ENCODE data around the gene PHLDA2.

Gene PHLDA2

DNA sequence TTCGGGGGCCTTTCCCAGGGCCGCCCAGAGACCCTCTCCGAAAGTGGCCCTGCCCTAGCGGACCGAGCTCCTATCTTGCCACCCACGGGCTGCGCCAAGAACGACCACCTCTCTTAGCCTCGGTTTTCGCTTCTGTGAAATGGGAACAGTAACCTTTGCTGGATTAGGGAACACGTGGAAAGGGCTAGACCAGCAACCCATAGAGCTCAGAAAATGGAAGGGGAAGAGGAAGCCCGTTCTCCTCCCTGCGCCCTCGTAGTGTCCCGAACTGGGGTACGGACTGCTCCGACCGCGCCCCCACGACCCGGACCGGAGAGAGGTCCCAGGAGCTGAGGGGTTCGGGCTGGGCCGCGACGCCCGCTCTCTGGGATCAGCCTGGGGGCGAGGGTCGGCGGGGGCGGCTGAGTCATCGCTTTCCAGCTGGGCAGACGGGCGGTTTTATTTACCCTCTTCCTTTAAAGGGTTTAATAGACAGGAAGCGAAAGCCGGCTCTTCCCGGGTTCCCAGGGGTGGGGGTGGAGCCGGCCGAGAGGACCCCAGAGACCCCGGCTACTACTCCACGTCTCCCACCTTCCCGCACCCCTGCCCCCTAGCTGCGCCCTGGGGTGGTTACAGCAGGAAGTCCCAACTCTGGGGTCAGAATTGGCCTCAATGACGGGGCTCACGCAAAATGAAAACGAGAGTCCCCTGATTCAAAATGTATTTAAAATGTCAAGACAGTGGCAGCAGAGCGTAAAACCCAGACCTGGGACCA, 907 bp upstream of the PHLDA2 start:
- peak; percentile 55 for DNase-seq

DNA sequence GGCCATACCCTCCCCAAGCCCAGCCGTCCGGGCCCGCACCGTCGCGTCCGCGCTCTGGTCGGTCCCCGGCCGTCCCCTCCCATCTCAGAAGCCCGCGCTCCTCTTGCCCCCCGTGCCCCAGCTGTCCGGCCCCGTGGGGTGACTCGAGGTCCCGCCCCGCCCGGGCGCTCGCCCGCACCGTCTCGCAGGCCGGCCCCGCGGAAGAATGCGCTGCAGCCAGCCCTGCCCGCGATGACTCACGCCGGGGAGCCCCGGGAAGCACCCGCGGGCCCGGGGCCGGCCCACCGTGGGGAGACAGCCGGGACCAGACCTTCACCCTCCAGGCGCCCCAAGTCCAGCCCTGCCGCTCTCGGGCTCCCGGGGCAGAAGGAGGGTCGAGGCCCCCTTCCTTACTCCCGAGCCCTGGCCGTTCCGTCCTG, 320 bp upstream of the PHLDA2 start:
- DNase-seq: no peak

DNA sequence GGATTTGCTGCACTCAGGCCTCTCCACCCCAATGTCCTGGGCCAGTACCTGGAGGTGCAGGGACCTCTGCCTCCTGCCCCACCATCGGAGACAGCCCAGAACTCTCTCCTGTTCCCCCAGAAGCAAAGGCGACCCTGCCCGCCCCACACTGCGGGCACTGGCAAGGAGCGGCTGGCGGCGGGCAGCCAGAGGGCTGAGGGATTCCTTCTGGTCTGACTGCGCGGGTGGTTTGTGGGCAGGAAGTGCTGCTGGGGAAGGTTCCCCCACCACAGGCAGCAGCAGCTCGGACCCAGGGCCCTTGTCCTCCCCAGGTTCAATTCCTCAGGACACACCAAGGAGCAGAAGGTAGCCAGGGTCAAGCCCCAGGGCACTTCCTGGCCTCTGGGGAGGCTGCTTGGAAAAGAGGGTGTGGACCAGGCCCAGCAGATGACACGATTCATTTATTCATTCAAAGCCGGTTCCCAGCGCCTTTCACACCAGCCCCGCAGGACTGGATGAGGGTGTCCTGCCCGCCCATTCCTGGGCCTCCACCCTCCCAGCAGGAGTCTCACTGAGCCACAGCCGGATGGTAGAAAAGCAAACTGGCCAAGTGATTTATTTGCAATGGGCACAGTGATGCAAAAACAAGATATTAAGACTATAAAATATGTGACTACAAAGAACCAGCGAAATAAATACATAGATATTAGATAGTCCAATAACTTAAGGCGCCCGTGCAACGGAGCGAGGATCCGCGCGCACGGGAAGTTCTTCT, 1.2 kb downstream of the PHLDA2 start:
- DNase-seq: no peak

DNA sequence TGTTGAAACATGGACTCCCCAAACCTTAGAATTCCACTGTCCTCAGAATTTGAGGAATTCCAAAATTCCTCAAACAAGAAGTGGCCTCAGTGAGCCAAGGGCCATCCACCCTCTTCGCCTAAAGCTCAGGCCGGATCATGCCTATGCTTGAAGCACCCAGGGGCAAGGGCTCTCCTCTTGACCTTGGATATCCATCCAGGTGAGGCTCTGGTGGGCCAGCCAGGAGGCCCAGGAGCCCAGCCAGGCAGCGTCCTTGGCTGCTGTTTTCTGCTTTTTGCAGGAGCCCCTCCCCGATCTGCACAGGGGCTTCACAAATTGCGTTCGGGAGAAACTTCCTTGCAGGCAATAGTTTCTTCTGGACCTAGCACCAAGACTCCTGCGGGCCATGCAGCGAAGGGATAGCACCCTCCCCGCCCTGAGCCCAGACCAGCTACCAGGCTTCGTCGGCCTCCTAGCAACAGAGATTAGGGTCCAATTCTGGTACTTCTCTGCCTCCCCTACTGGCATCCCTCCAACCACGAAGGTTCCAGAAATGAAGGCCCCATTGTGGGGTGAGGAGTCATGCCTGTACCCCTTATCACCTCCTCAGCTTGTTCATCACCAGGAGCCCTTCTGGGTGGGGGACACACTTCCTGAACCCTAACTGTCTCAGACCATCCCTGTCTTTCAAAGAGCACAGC, 2.0 kb downstream of the PHLDA2 start:
- DNase-seq: no peak

DNA sequence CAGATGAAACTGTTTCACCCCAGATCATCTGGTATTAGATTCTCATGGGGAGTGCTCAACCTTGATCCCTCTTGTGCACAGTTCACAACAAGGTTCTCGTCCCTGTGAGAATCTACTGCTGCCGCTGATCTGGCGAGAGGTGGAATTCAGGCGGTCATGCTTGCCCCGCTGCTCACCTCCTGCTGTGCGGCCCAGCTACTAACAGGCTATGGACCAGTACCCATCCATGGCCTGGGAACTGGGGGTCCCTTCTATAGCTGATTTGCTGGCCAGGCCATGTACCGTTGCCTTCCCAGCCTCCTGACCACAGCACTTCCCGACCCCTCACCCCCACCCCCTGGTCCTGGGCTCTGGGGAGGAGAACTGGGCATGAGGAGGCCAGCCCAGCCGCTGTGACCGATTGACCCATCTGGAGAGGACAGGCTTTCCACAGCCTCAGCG, 2.6 kb downstream of the PHLDA2 start:
- no peak for DNase-seq

DNA sequence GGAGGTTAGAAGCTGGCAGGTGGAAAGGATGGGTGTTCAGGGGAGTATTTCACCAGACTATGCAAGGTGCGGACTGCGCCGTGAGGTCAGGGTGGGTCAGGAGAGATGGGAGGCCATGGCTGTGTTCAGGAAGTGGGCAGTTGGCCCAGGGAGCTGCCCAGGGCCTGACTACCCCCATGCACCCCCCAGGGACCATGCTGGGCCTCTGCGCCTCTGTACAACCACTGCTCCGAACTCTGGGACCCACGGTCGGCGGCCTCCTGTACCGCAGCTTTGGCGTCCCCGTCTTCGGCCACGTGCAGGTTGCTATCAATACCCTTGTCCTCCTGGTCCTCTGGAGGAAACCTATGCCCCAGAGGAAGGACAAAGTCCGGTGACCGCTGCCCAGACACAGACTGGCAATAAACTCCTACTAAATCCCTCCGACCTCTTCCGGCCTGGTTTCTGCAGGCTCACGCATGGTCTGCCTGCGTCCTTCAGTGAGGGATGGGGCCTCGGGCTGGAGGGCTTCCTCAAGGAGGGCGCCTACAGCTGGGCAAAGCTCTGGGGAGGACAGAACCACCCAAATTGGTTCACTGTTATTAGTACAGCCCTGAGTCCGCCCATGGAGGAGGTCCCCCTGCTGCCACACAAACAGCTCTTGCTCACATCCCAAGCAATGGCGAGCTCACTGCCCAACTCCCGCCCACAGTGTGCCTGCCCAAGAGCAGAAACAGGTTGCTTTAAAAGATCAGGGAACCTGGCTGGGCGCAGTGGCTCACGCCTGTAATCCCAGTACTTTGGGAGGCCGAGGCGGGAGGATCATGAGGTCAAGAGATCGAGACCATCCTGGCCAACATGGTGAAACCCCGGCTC, 4.2 kb downstream of the PHLDA2 start:
- no peak for DNase-seq

DNA sequence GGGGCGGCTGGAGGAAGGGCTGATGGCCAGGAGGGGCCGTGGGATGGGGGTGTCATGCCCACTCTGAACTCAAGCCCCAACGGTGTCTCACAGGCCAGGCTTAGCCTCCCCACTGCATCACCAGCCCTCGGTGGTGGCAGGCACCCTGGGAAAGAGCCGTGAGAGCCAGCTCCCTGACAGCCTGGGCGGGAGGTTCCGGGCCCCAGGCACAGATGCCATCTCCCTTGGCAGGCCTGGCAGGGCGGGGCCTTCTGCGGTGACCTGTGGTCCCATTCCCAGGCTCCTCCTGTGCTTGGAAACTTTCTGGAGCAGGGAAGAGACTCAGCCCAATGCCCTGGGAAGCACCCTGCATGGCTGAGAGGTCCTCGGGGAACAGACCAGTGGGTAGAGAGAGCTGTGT, 4.8 kb downstream of the PHLDA2 start:
- no peak for DNase-seq

DNA sequence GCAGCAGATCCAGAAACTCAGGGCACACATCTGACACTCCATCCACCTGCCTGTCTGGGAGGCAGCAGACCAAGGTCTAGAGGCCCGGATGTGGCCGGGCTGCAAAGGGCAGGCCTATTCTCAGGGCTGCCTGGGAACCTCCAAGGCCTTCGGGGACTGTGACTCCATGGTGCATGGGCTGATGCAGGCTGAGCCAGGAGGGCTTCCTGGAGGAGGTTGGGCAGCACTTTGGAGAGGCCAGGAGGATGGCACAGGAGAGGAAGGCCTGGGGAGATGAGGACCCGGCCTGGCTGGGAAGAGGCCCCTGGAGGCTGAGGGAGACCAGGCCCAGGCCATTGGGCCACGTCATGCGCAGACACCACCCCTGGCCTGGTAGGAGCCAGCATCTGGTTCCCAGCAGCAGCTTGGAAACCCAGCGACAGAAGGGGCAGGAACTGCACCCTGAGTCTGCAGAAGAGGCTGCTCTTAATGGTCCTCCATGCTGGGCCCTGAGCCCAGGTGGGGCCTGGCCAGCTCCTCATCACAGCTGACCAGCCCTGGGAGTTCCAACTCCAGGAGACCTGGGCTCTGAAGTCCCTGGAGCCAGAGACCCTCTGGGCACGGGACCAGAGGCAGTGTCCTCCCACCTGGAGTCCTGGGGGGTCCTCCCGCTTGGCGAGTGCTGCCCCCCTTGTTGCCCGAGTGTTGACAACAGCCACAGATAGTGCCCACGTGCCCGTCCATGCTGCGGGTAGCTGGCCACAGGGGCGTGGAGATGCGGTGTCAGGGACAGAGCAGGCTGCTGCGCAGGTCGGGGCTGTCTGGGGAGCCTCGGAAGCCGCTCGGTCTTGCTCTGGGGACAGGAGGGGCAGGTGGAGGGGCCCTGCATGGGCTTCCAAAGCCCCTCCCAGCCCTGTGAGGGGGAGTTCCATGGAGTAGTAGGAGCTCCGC, 5.5 kb downstream of the PHLDA2 start:
- no peak for DNase-seq

DNA sequence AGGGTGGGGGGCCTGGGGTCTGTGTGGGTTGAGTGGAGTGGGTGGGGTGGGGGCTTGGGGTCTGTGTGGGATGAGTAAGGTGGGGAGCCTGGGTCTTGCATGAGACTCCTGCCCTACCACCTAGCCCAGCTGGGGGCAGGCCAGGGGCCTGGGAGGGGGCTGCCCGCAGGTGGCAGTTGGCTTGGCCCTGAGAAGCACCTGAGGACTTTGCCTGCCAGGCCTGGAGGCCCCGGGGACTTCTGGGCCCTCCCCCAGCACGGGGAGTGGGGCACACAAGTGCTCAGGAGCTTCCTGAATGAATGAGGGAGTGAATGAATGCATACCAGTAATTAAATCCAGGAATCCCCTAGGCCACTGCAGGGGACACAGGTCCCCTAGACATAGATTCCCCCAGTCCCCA, 6.6 kb downstream of the PHLDA2 start:
- DNase-seq: no peak

DNA sequence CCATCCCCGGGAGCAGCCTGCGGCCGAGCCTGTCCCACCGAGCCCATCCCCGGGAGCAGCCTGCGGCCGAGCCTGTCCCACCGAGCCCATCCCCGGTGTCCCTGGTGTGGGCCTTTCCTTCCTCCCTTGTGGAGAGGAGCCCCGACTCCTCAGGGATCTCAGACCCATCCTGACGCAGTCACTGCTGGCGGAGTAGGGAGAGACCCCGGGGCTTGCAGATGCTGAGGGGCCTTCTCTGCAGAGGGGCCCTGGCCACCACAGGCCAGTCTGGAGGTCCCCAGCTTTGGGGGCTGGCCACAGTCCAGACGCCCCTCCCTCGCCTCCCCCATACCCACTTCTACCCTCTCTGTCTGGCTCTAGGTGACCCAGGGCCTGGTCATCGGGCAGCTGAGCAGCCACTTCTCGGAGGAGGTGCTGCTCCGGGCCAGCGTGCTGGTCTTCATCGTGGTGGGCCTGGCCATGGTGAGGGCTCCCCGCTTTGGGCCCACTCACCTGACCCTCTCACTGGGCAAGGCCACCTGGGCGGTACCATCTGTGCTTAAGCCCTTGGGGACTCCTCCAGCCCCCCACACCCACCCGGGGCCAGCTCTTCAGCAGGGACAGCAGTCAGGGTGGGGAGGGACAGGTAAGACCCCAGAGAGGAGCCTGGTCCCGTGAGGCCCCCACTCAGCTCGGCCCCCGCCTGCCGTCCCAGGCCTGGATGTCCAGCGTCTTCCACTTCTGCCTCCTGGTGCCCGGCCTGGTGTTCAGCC, 7.3 kb downstream of the PHLDA2 start:
- no peak for DNase-seq

DNA sequence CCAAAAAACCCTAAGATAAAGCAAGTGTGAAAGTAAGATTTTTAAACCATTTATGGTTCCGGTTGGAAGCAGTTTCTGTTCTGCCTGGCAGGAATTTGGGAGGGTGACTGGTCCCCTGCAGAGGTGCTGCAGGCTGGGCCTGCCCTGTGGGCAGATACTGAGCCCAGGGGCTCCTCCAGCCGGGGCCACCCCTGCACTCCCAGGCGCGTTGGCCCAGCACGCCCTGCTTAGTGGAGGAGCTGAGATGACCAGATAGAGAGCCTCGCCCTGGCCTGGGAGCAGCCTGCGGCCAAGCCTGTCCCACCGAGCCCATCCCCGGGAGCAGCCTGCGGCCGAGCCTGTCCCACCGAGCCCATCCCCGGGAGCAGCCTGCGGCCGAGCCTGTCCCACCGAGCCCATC, 8.0 kb downstream of the PHLDA2 start:
- no peak for DNase-seq

DNA sequence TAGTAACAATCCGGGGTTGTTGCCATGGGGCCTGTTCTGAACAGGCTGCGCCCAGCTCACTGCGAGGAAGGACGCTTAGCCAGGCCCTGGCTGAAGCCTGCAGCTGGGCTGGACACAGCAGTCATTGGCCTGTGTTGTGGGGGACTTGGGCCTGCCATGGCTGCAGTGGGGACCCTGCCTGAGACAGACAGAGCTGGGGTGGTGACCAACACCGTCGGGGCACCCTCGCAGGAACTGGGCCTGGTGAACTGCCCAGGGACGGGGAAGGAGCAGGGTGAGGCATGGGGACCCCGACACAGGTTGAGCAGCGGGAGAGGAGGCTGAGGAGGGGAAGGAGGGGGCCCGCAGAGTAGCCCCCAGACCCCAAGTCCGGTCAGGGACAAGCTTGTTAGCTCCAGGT, 8.9 kb downstream of the PHLDA2 start:
- no peak for DNase-seq

DNA sequence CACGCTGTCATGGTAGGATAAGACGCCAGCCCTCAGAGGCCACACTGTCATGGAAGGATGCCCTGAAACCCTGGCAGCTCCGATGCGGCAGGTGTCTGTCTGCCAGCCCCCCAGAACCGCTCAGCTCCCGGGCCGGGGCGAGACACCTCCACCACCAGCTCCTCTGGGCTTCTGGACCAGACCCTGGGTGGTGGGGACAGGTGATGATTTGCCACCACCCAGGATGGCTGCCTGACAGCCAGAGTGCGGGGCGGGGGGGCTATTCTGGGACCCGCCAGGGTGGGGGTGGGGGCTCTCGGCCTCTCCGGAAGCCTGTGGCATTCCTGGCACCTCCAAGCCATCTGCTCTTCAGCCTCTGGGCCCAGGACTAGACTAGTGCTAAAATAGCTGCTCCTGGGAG, 9.4 kb downstream of the PHLDA2 start:
- DNase-seq: no peak

DNA sequence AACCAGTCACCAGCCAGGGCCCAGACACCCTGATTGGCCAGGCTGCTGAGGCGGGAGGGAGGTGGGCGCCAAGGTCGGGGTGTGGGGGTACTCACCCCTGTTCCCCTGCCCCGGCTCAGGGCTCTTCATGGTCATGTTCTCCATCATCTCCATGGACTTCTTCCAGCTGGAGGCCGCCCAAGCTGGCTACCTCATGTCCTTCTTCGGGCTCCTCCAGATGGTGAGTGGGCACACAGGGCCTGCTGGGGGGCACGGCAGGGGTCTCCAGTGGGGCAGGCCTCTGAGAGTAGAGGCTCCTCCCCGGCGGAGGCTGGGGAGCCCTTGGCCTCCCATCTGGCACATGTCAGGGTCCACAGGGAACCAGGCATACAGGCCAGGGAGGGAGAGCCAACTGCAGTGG, 10.0 kb downstream of the PHLDA2 start:
- DNase-seq: no peak

DNA sequence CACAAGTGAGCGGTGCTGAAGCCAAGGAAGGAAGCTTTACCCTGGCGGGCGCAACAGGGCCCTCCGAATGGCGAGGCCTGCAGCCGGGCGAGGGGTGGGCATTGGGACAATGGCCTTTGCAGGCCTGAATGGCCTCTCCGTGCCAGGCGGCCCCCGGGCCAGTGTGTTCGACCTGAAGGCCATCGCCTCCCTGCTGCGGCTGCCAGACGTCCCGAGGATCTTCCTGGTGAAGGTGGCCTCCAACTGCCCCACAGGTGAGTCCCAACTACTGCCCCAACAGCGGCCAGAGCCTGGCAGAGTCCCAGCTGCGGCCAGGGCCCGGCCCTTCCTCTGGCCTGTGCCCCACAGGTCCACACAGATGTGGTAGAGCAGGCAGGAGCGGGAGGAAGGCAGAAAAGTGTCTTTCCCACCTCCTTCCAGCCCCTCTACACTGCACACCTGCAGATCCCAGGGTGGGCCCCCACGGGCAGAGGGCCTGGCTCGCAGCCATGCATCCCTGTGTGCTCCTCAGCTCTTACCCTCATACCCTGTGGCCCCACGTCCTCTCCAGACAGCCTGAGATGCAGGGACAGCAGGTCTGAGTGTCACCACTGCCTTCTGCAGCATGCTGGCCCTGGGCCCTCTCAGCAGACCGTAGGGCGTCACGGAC, 11.3 kb downstream of the PHLDA2 start:
- no peak for DNase-seq

DNA sequence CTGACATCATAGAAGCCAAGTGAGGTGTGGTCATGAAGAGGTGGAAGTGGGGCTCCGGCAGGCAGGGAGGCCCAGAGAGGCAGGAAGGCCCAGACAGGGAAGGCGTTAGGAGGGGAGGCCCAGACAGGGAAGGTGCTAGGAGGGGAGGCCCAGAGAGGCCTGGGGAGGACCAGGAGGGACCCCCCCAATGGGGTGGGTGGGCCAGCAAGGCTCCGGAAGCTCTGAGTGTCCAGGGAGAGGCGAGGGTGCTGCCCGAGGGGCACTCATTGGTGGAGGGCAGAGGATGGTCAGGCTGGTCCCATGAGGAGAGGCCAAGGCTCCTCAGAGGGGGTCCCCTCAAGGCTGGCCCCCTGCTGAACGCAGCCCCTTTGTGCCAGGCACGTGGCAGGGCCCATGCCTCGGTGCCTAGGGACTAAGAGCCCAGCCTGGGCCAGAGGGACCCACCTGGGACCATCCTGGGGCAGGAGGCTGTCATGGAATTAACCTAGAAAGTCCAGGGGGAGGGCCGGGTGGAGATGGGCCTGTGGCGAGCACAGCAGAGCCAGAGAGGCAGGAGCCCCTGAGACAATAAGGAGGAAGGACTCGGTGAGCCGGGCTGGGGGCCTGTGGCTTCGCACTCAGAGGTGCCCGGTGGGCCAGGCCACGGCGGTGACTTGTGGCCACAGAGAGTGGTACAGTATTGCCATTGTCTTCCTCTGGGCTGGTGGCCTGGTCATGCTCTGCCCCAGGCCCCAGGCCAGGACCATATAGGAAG, 12.2 kb downstream of the PHLDA2 start:
- no peak for DNase-seq

DNA sequence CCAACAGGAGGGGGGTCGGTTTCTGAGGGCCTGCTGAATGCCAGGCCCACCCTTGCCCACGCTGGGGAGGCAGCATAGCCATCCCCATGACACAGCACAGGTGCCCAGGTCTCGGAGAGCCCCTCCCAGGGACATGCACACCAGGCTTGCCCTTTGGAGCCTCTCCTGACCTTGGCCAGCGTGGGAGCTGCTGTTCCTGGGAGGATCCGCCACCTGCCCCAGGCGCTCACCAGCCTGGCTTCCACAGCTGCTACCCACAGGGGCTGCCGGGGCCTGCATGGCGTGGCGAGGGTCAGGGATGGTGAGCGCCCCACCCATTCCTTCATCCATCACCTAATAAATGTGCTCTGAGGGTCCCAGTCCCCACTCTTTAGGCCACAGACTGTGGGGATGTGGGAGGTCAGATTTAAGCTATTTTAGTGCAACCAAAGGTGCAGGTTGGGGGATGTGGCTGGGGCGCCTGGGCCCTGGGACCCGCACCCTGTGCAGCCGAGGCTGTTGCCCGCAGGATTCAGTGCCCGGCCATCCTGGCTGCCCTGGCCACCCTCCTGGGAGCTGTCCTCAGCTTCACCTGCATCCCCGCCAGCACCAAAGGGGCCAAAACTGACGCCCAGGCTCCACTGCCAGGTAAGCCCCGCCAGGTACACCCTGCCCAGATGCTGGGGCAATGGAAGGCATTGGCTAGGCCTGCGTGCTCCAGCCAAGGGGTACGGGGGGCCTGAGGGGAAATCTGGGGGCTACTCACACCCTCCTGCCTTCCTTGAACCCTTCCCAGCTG, 12.9 kb downstream of the PHLDA2 start:
- no peak for DNase-seq

DNA sequence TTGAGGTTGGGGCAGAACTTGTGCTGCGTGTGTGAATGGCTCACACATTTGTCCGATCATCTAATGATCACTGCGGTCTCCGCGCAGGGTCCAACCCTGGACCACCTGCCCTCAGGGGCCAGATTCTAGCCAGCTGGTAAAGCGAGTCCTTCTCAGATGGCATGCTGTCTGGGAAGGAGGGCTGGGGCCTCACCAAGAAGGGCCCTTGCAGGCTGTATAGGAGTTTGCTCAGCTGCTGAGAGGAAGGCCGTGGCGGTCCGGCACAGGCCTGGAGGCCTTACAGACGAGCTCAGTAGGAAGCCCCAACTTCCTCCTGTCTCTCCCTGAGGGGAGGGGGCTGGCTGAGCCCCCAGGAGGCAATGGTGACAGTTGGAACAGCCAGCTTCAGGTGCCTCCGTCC, 13.7 kb downstream of the PHLDA2 start:
- DNase-seq: no peak

Data from hematopoietic multipotent progenitor cell treated with erythropoietin and hydrocortisone succinate and interleukin-3 and kit ligand, for 6 days (in vitro differentiated cells).